ENCODE measurements around the gene UBASH3A.

The UBASH3A gene

GRCh38 chr21:42476388-42477331, 73.0 kb downstream of the UBASH3A start:
- H3K4me2 ChIP-seq (ENCODE audit: insufficient read depth, low read length) = no peak overlapping the region
- TF ChIP-seq CTCF (IDR thresholded peaks at IDR 0.05; ENCODE audit: borderline replicate concordance, extremely low read depth, low read length, poor library complexity, severe bottlenecking) (no peak), EZH2 (IDR thresholded peaks at IDR 0.05; ENCODE audit: borderline replicate concordance, low read depth, low read length, severe bottlenecking) (no peak)
- no peaks in the 10 kb centered on the region for H3K9me3 ChIP-seq (ENCODE audit: insufficient read depth, low read length, severe bottlenecking)
- H3K27me3 ChIP-seq (ENCODE audit: insufficient read depth, low read length, poor library complexity) = no peaks in the 10 kb centered on the region
- no peaks in the 10 kb centered on the region for H3K79me2 ChIP-seq (ENCODE audit: insufficient read depth, low read length)
- H3K27ac ChIP-seq (ENCODE audit: low read length) = no peak overlapping the region
- H4K20me1 ChIP-seq (ENCODE audit: insufficient read depth, low read length) = no peaks in the 10 kb centered on the region
- H3K4me3 ChIP-seq (ENCODE audit: low read depth in 1 of 2, low read length in 2 of 2) = no peak overlapping the region
- no peak overlapping the region for H2AFZ ChIP-seq (ENCODE audit: low read depth, low read length)
- DNase-seq (no peak), ATAC-seq (ENCODE audit: insufficient read depth, low read depth) (no peak)
- H3K4me1 ChIP-seq (ENCODE audit: insufficient read depth, low read length) = no peaks in the 10 kb centered on the region
- H3K36me3 ChIP-seq (ENCODE audit: insufficient read depth, low read length) = no peaks in the 10 kb centered on the region
- no peak overlapping the region for H3K9ac ChIP-seq (ENCODE audit: low read depth, low read length)

- H2AFZ ChIP-seq (ENCODE audit: low read depth, low read length) = no peak overlapping the region
- H3K4me1 ChIP-seq (ENCODE audit: insufficient read depth, low read length) = no peaks in the 10 kb centered on the region
- no peaks in the 10 kb centered on the region for H3K79me2 ChIP-seq (ENCODE audit: insufficient read depth, low read length)
- TF ChIP-seq EZH2 (IDR thresholded peaks at IDR 0.05; ENCODE audit: borderline replicate concordance, low read depth, low read length, severe bottlenecking) (no peak), CTCF (IDR thresholded peaks at IDR 0.05; ENCODE audit: borderline replicate concordance, extremely low read depth, low read length, poor library complexity, severe bottlenecking) (no peak)
- H3K9ac ChIP-seq (ENCODE audit: low read depth, low read length) = no peak overlapping the region
- no peaks in the 10 kb centered on the region for H4K20me1 ChIP-seq (ENCODE audit: insufficient read depth, low read length)
- H3K9me3 ChIP-seq (ENCODE audit: insufficient read depth, low read length, severe bottlenecking) = no peaks in the 10 kb centered on the region
- no peaks in the 10 kb centered on the region for H3K27me3 ChIP-seq (ENCODE audit: insufficient read depth, low read length, poor library complexity)
- H3K27ac ChIP-seq (ENCODE audit: low read length) = no peak overlapping the region
- H3K4me2 ChIP-seq (ENCODE audit: insufficient read depth, low read length) = no peak overlapping the region
- ATAC-seq (ENCODE audit: insufficient read depth, low read depth) (no peak), DNase-seq (no peak)
- H3K4me3 ChIP-seq (ENCODE audit: low read depth in 1 of 2, low read length in 2 of 2) = no peak overlapping the region
- H3K36me3 ChIP-seq (ENCODE audit: insufficient read depth, low read length) = no peaks in the 10 kb centered on the region
Measured at GRCh38 chr21:42478504-42478903, 74.8 kb downstream of the UBASH3A start.

- Histone ChIP-seq H4K20me1 (ENCODE audit: insufficient read depth, low read length) (no peaks in the 10 kb centered on the region), H3K9ac (ENCODE audit: low read depth, low read length) (no peak overlapping the region), H3K4me3 (ENCODE audit: low read depth in 1 of 2, low read length in 2 of 2) (no peak overlapping the region), H3K27me3 (ENCODE audit: insufficient read depth, low read length, poor library complexity) (no peaks in the 10 kb centered on the region), H3K36me3 (ENCODE audit: insufficient read depth, low read length) (no peaks in the 10 kb centered on the region), H2AFZ (ENCODE audit: low read depth, low read length) (no peak overlapping the region), H3K4me1 (ENCODE audit: insufficient read depth, low read length) (no peaks in the 10 kb centered on the region), H3K79me2 (ENCODE audit: insufficient read depth, low read length) (no peaks in the 10 kb centered on the region), H3K27ac (ENCODE audit: low read length) (no peak overlapping the region), H3K4me2 (ENCODE audit: insufficient read depth, low read length) (no peak overlapping the region), H3K9me3 (ENCODE audit: insufficient read depth, low read length, severe bottlenecking) (no peaks in the 10 kb centered on the region)
- no peak for DNase-seq
- TF ChIP-seq CTCF (IDR thresholded peaks at IDR 0.05; ENCODE audit: borderline replicate concordance, extremely low read depth, low read length, poor library complexity, severe bottlenecking) (no peak), EZH2 (IDR thresholded peaks at IDR 0.05; ENCODE audit: borderline replicate concordance, low read depth, low read length, severe bottlenecking) (no peak)
- ATAC-seq (ENCODE audit: insufficient read depth, low read depth) = no peak
Measured at GRCh38 chr21:42479582-42479981, 75.9 kb downstream of the UBASH3A start.
